GM18858 (cell line): ENCODE measurements around the gene IFIT1B.
"Not testable (repeated sequence)": the region's sequence is repeated elsewhere in the genome, so short reads cannot be mapped to it uniquely, and the experiment has no call there.

Source experiments
- ATAC-seq: cut with Tn5 transposase; IDR thresholded peaks from one replicate; pipeline ENCODE4 v1.9.1; 2021; ENCODE audit not compliant: unreplicated experiment

IFIT1B gene

DNA sequence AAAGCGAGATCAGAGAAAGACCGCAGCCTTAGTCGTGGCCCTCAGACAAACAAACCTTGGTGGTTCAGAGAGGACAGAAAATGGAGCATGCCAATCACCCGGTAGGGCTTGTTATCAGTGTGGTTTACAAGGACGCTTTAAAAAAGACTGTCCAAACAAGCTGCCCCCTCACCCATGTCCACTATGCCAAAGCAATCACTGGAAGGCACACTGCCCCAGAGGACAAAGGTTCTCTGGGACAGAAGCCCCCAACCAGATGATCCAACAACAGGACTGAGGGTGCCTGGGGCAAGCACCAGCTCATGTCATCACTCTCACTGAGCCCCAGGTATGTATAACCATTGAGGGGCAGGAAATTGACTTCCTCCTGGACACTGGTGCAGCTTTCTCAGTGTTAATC, 31.4 kb downstream of the IFIT1B start:
- ATAC-seq = not testable (repeated sequence)

DNA sequence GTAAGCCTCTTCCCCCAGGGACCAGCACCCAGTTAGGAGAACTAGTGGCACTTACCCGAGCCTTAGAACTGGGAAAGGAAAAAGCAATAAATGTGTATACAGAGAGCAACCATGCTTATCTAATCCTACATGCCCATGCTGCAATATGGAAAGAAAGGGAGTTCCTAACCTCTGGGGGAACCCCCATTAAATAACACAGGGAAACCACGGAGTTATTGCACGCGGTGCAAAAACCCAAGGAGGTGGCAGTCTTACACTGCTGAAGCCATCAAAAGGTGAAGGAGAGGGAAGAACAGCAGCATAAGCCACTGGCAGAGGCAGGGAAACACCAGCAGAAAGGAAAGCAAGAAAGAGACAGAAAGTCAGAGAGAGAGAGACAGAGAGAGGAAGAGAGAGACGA, 32.7 kb downstream of the IFIT1B start:
- not testable (repeated sequence) for ATAC-seq

DNA sequence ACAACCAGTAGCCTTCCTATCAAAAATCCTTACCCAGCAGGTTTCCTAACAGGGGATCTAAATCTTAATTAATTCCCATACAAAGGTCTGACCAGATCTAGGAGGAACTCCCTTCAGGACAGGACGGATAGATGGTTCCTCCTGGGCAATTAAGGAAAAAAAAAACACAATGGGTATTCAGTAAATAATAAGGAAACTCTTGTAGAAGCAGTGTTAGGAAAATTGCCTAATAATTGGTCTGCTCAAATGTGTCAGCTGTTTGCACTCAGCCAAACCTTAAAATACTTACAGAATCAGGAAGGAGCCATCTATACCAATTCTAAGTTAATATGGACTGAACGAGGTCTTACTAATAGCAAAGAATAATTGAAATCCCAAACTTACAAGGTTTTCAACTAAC, 33.3 kb downstream of the IFIT1B start:
- ATAC-seq = not testable (repeated sequence)

DNA sequence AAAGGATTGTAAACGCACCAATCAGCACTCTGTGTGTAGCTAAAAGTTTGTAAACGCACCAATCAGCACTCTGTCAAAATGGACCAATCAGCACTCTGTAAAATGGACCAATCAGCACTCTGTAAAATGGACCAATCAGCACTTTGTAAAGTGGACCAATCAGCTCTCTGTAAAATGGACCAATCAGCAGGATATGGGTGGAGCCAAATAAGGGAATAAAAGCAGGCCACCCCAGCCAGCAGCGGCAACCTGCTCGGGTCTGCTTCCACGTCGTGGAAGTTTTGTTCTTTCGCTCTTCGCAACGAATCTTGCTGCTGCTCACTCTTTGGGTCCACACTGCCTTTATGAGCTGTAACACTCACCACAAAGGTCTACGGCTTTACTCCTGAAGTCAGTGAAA, 34.4 kb downstream of the IFIT1B start:
- ATAC-seq = not testable (repeated sequence)

DNA sequence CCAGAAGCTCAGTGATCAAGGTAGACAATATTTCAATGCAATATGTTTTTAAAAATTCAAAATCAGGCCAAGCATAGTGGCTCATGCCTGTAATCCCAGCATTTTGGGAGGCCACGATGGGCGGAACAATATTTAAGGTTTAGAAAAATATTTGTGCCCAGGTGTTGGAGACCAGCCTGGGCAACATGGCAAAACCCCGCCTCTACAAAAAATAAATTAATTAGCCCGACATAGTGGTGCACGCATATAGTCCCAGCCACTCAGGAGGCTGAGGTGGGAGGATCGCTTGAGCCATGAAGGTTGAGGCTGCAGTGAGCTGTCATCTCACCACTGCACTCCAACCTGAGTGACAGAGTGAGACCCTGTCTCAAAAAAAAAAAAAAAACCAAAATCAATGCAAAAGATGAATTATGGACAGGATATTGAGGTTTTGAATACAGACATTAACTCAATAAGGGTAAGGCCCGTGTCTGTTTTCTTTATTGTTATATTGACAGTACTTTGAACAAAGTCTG, 35.6 kb downstream of the IFIT1B start:
- no peak for ATAC-seq

DNA sequence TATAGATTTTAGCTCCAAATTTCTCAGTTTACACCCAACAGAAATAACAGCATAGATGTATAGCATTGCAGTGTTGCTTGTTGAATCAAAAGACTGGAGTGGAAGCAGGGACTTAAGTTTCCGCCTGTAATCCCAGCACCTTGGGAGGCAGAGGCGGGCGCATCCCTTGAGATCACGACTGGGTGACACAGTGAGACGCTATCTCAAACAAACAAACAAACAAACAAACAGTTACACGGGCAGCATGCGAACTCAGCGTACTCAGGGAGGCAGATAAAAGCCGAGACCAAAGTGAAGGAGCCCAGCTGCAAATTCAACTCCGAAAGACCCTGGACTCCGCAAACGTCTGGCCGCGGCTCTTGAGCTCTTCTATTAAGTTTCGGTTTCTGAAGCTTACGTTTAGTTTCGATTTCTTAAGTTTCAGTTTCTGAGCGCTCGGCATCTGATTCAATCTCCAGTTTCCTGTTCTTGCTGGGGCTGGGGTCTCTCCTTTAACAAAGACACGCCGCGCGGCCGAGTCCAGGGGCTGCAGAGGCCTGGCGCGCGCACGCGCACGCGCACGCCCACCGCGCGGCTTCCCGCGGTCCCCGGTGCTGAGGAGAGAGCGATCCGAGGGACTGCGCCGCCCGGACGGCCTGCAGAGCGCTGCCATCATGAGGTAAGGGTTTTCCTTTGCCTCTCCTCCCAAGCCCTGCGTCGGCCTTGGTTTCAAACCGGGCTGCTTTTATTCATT, 36.5 kb downstream of the IFIT1B start, which contains the start of gene IFIT5:
TSS of gene IFIT5 (plus strand) at position 423 of the 733 bp plus-strand sequence. CDS start at position 654, 231 bp downstream.
- peak; percentile 70 for ATAC-seq

DNA sequence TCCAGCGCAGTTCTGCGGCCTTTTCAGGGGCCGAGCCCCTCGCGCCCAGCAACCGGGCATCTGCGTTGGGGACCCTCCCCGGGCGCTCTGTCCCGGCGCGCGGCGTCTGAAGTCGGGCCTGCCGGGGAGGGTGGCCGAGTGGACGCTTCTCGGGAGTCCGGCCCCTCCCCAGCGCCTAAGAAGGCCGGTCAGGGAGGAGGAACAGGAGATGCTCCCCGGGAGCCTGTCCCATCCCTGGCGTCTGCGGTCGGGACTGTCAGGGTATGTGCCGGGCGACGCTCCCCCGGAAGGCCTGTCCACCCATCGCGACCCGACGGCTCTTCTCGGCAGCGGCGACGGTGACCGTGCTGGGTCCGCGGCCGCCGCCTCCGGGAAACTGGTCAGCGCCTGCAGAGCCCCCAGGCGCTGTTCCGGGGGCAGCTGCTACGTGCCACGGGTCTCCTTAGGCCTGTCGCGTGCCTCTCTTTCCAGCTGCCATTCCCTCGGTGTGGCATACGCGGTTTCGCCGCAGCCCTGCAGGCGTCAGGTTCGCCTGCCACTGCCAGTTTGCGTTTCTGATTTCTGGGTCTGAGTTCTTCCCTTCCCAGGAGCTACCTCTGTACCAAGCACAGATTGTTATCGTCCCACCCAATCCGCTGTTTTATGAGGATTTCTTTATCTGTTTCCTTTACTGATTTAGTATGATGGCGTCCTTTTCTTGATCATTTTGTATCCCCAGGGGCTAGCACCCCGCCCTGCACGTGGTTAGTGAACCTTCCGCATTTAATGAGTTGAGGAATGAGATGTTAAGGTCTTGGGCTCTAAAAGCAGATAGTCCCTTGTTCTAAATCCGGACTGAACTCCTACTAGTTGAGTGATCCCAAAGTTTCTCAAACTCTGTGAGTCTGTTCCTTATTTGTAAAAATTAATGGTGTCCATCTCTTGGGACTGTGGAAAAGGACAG, 37.3 kb downstream of the IFIT1B start:
- ATAC-seq = peak; percentile 19

DNA sequence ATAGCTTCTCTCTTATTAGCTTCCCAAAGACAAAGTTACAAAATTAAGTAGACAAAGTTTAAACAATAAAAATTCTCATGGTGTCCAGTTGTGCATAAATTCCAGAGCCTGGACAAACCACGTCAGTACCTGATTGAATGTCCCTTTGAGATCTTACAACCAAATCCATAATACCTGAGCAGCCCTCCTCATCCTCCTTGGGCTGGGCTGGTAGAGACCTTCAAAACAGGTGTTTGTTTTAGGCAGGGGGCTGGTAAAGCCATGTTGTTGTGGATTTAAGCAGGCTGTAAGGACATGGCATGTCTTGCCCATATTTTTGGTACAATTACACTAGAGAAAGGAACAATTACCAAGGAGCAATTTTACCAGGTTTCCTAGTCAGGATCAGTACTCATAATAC, 38.6 kb downstream of the IFIT1B start:
- ATAC-seq = no peak

DNA sequence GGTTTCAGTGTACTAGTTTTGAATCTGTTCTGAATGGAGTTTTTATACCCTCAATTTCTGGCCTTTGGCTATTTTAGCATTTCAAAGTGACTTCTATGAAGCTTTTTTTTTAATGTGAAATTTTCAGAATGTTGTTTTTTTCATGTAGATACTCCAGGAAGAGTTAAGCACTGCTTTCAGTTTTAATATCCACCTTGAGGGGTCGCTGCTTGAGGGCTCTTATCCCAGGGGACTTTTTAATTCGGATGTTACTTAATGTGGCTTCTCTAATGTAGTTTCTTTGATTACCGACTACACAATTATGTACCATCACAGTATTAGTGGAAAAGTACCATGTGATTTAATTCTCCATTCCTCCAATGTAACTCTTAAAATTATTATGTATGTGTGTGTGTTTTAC, 41.7 kb downstream of the IFIT1B start:
- no peak for ATAC-seq

DNA sequence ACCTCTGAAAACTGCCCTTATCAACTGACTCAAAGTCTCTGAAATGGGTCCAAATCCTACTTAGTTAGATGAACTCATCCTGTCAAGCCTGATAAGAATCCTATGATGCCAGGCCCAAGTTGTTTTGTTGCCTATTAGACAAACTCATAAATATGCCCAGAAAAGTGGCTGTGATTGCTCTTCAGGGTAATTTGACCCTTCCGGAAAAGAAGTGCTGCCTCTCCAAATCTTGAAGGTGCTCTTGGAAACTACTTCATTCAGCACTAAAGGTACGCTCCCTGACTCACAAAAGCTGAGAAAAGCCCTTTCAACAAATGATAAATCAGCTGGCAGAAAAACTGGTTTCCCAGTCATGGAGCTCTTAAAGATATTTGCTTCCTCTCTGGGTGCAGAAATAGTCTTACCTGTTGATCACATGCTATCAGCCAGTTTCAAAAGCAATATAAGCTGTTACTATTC, 43.2 kb downstream of the IFIT1B start:
- no peak for ATAC-seq

DNA sequence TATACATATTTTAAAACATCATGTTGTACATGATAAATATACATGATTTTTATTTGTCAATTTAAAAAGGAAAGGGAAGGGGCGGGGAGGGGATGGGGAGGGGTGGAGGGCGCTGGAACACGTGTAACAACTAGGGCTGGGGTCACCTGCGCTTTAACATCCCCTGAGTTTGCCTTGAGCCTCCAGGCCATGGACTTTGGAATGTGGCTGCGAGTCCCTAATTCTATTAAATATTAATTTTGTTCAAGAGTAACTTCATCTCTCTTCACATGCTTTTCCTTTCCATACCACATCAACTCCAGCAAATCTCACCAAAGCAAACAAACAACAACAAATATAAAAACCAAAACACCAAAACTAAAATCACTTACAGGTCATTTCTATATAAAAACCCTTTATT, 47.1 kb downstream of the IFIT1B start:
- ATAC-seq = no peak

DNA sequence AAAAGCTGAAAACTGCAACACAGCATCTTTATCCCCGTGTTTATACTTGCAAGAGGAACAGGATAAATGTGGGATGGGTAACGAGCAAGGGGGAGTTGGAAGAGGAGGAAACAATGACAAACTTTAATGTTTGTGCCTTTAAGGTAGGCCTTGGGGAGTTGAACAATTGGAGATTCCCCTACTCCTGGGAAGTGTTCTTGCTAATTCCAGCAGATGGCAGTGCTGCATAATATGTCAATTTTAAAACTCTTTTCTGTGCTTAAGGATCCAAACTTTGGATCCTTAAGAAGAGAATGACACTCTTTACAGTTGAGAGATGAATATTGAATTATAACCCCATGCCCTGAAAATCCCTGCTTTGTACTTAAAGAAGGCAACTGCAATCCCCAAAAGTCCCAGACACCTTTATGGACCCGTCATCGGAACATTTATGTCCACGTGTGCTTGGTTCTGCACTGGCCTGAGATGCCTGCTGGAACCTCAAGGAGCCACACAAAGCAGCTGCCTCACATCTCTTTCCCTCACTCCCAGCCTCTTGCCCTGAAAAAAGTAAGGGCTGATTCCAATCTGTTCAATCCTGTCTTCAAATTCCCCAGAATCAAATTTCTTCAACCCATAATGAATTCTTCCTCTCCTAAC, 48.5 kb downstream of the IFIT1B start:
- ATAC-seq = no peak

DNA sequence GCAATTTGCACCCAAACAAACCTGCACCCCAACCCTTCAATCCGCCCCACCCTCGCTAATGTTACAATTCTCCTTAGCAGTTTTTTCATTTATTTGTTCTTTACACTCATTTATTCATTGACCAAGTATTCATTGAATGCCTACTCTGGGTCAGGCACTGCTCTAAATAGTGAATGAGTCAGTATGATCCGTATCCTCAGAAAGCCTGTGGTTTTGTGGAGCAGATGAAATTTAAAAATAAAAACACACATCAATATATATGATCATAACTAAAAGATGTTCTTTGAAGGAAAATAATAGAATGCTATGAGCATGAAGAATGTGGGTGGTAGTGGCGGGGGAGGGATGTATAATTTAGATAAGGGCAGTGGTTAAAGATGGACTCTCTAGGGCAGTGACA, 49.8 kb downstream of the IFIT1B start:
- no peak for ATAC-seq

DNA sequence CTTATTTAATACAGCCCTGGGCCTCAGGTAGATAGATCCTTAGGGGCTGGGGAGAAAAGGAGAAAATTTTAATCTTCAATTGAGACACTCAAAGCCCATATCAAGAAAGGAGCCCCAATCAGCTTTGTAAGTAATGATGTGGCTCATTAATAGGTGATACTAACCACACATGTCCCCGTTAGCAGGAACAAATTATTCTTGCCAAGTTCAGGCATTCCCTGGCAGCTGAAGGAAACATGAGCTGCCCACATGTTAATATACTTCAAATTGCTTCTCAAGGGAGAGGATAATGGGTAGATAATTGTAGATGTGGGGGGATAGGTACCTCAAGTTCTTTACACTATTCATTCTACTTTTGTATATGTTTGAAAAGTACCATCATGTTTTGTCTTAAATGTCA, 51.0 kb downstream of the IFIT1B start:
- ATAC-seq = no peak

DNA sequence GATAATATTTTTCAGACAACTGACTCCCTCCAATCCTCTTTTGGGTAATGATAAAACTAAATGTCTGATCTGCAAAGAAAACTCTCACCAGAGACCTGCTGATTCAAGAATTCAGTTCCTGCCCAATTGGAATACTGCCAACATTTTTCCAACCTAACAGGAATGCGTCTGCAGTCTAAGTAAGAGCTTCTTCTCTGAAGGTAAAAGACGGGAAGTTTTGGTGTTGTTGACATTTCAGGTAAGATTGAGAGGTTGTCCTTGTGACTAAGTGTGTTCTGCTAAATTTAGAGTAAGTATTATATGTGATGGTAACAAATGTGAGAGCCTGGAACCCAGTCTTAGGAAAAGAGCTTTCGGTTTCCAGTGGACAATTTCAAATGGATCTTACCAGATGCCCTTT, 54.1 kb downstream of the IFIT1B start:
- no peak for ATAC-seq
